HEK293T (cell line): ENCODE measurements around the gene PRRC2B.

ENCODE experiments used
- CTCF ChIA-PET: fragments of 350-600 bp; formaldehyde crosslinking; extraction: SDS; loops from one replicate; lab custom pipeline; 2021; ENCODE audit warnings: antibody characterized with exemption, inconsistent platforms; lab: Yijun Ruan, JAX
- POLR2A ChIA-PET: fragments of 350-600 bp; formaldehyde crosslinking; extraction: SDS; loops from one replicate; lab custom pipeline; 2020; ENCODE audit warnings: antibody characterized with exemption, inconsistent platforms; lab: Yijun Ruan, JAX
- DNase-seq: peaks from one replicate; pipeline ENCODE4 v3.0.0; 2012; ENCODE audit warnings: mixed read lengths; ENCODE audit errors: extremely low spot score
- ARNT ChIP-seq: fragments of 450-650 bp; IDR thresholded peaks from 2 replicates; pipeline ENCODE4 v1.6.1; 2017; ENCODE audit warnings: mild to moderate bottlenecking
- BHLHE40 ChIP-seq: fragments of 450-650 bp; IDR thresholded peaks from 2 replicates; pipeline ENCODE4 v1.6.1; 2016; ENCODE audit warnings: mild to moderate bottlenecking, moderate library complexity, borderline replicate concordance
- CTBP1 ChIP-seq: fragments of 450-650 bp; IDR thresholded peaks from 2 replicates; pipeline ENCODE4 v1.6.1; 2016; ENCODE audit warnings: borderline replicate concordance
- ELF4 ChIP-seq: fragments of 450-650 bp; IDR thresholded peaks from 2 replicates; pipeline ENCODE4 v1.6.1; 2017; ENCODE audit warnings: antibody characterized with exemption
- FOXA1 ChIP-seq: fragments of 450-650 bp; IDR thresholded peaks from 2 replicates; pipeline ENCODE4 v1.6.1; 2016; ENCODE audit warnings: mild to moderate bottlenecking
- FOXK2 ChIP-seq: fragments of 450-650 bp; IDR thresholded peaks from 2 replicates; pipeline ENCODE4 v1.6.1; 2016; ENCODE audit warnings: mild to moderate bottlenecking
- FOXM1 ChIP-seq: fragments of 450-650 bp; IDR thresholded peaks from 2 replicates; pipeline ENCODE4 v1.6.1; 2017; ENCODE audit warnings: mild to moderate bottlenecking, borderline replicate concordance
- HDGF ChIP-seq: fragments of 450-650 bp; IDR thresholded peaks from 2 replicates; pipeline ENCODE4 v1.6.1; 2017; ENCODE audit warnings: antibody characterized with exemption, borderline replicate concordance
- L3MBTL2 ChIP-seq: fragments of 450-650 bp; conservative IDR thresholded peaks from 2 replicates; pipeline ENCODE4 v1.6.1; 2016; ENCODE audit warnings: mild to moderate bottlenecking
- LEF1 ChIP-seq: fragments of 450-650 bp; IDR thresholded peaks from 2 replicates; pipeline ENCODE4 v1.6.1; 2017; ENCODE audit warnings: mild to moderate bottlenecking, borderline replicate concordance
- NFRKB ChIP-seq: fragments of 450-650 bp; IDR thresholded peaks from 2 replicates; pipeline ENCODE4 v1.6.1; 2016; ENCODE audit warnings: mild to moderate bottlenecking, moderate library complexity
- PKNOX1 ChIP-seq: fragments of 450-650 bp; IDR thresholded peaks from 2 replicates; pipeline ENCODE4 v1.6.1; 2016
- SP1 ChIP-seq: fragments of 450-650 bp; IDR thresholded peaks from 2 replicates; pipeline ENCODE4 v1.6.1; 2017
- SUZ12 ChIP-seq: fragments of 450-650 bp; IDR thresholded peaks from 2 replicates; pipeline ENCODE4 v1.6.1; 2016; ENCODE audit warnings: mild to moderate bottlenecking
- TARDBP ChIP-seq: fragments of 450-650 bp; IDR thresholded peaks from 2 replicates; pipeline ENCODE4 v1.6.1; 2016
- ZNF384 ChIP-seq: fragments of 450-650 bp; IDR thresholded peaks from 2 replicates; pipeline ENCODE4 v1.6.1; 2016

PRRC2B gene

GRCh38 chr9:131396626-131397025 lies 2.7 kb downstream of the PRRC2B start:
- CTCF ChIA-PET, result no interaction called here
- POLR2A ChIA-PET, result interaction anchor here (1.0 to 3.3 kb wide), 2 partner anchors 9 to 24 kb away, joined by 3 to 19 read pairs; no protein-coding TSS in a partner anchor
- no peak for DNase-seq
- TF ChIP-seq ELF4 (no peak), BHLHE40 (no peak), FOXM1 (no peak), FOXA1 (no peak), PKNOX1 (no peak), HDGF (no peak)

GRCh38 chr9:131397100-131397790 lies 3.4 kb downstream of the PRRC2B start:
- ChIA-PET CTCF (no interaction called here), POLR2A (interaction anchor here (1.0 to 3.3 kb wide), 2 partner anchors 8 to 24 kb away, joined by 3 to 19 read pairs; no protein-coding TSS in a partner anchor)
- no peak for DNase-seq
- TF ChIP-seq ARNT (no peak), FOXM1 (no peak), NFRKB (no peak), ZNF384 (no peak), HDGF (no peak), LEF1 (no peak), ELF4 (no peak), TARDBP (no peak), SUZ12 (no peak), FOXK2 (no peak), FOXA1 (no peak), PKNOX1 (no peak), BHLHE40 (no peak), SP1 (no peak), L3MBTL2 (no peak), CTBP1 (no peak)

- POLR2A ChIA-PET, result interaction anchor here (3.3 kb wide), 1 partner anchor 25 kb away, joined by 19 read pairs; no protein-coding TSS in a partner anchor
- DNase-seq, result peak; percentile 7
- CTCF ChIA-PET, result interaction anchor here (0.8 kb wide), 1 partner anchor 48 kb away, joined by 3 read pairs; no protein-coding TSS in a partner anchor
- TF ChIP-seq CTBP1 (no peak), TARDBP (no peak), ARNT (no peak), FOXK2 (no peak), PKNOX1 (no peak), HDGF (no peak), ZNF384 (no peak), SUZ12 (no peak), FOXA1 (no peak), SP1 (no peak), NFRKB (no peak), L3MBTL2 (no peak), BHLHE40 (no peak), ELF4 (no peak), LEF1 (no peak), FOXM1 (no peak)
Observed at GRCh38 chr9:131398204-131398603, 4.3 kb downstream of the PRRC2B start.

GRCh38 chr9:131399972-131400371 lies 6.1 kb downstream of the PRRC2B start:
- CTCF ChIA-PET, result interaction anchor here (0.7 kb wide), 1 partner anchor 8 kb away, joined by 6 read pairs; no protein-coding TSS in a partner anchor
- POLR2A ChIA-PET, result interaction anchor here (1.0 kb wide), 1 partner anchor 27 kb away, joined by 4 read pairs; no protein-coding TSS in a partner anchor
- DNase-seq, result no peak
- TF ChIP-seq SP1, result no peak
- no peak for TF ChIP-seq ARNT

GRCh38 chr9:131400627-131401026 lies 6.7 kb downstream of the PRRC2B start:
- TF ChIP-seq TARDBP (no peak), L3MBTL2 (no peak), BHLHE40 (no peak), ZNF384 (0 out of 2 replicates have a peak, but pooled peaks have one; percentile 6)
- CTCF ChIA-PET, result no interaction called here
- DNase-seq, result no peak
- POLR2A ChIA-PET, result interaction anchor here (1.0 kb wide), 1 partner anchor 28 kb away, joined by 4 read pairs; no protein-coding TSS in a partner anchor

- TF ChIP-seq SUZ12 (no peak), LEF1 (no peak), L3MBTL2 (no peak), FOXA1 (no peak), PKNOX1 (no peak), ELF4 (no peak), ARNT (no peak), TARDBP (no peak), HDGF (no peak), FOXK2 (no peak), NFRKB (no peak), ZNF384 (no peak), CTBP1 (no peak), FOXM1 (no peak), SP1 (no peak), BHLHE40 (no peak)
- ChIA-PET POLR2A (no interaction called here), CTCF (interaction anchor here (0.8 kb wide), 1 partner anchor 130 kb away, joined by 4 read pairs; no protein-coding TSS in a partner anchor)
- DNase-seq, result no peak
Observed at GRCh38 chr9:131402073-131402472, 8.2 kb downstream of the PRRC2B start.
